SJSA1 (cell line): ENCODE data around the gene C4BPA. TPM values are rescaled to one million over a fixed set of nuclear protein-coding genes. Genes with fewer than 3 reads are reported as not detected.

Experiments
- DNase-seq, 2 experiments: peaks; one replicate each; pipeline ENCODE4 v3.0.0-alpha.2; 2015 to 2020; ENCODE audit warnings: low spot score in 2 of 2, low read depth in 1 of 2
- H3K27ac ChIP-seq: fragments of 250-450 bp; sonication (Bioruptor Pico); 2 replicates; pipeline ENCODE4 v1.5.1; 2020; ENCODE audit warnings: mild to moderate bottlenecking, moderate library complexity
- H3K27me3 ChIP-seq: fragments of 250-450 bp; sonication (Bioruptor Pico); replicated peaks from 2 replicates; pipeline ENCODE4 v1.5.1; 2020; ENCODE audit warnings: mild to moderate bottlenecking, moderate library complexity
- H3K36me3 ChIP-seq: fragments of 250-450 bp; sonication (Bioruptor Pico); 2 replicates; pipeline ENCODE4 v1.5.1; 2020; ENCODE audit warnings: mild to moderate bottlenecking
- H3K4me1 ChIP-seq: fragments of 250-450 bp; sonication (Bioruptor Pico); replicated peaks from 2 replicates; pipeline ENCODE4 v1.6.1; 2021; ENCODE audit warnings: mild to moderate bottlenecking
- H3K4me3 ChIP-seq: fragments of 250-450 bp; sonication (Bioruptor Pico); 2 replicates; pipeline ENCODE4 v1.5.1; 2020; ENCODE audit warnings: mild to moderate bottlenecking
- H3K9me3 ChIP-seq: fragments of 250-450 bp; sonication (Bioruptor Pico); replicated peaks from 2 replicates; pipeline ENCODE4 v1.5.1; 2020; ENCODE audit warnings: mild to moderate bottlenecking
- total RNA-seq: library from RNA; depleted of rRNA; stranded (reverse); fragments of >200 nt; shearing (Covaris generic); gene quantifications from 2 replicates; pipeline ENCODE4 v1.2.3, GENCODE V29; 2014; rRNA removed

The C4BPA gene
- not detected in 2 replicates for total RNA-seq

DNA sequence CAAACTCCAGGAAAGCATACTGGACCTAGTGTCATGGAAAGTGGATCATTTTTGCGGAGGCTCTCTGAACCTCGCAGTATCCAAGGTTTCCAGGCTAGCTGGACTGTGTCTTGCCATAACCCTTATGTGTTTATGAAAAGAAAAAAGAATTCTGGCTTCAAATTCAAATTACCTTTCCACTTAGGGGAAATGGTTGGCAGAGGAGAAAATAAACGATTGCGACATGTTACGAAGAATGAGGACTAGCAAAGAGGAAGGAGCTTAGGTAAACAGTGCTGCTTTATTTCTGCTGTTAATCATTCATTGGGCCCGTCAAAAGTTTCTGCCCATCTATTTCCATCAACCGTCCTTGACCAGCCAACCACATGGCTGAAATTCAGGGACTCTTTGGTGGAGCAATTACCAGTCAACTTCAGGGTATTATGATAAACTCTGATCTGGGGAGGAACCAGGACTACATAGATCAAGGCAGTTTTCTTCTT is at the start of gene C4BPA:
TSS of gene C4BPA (plus strand) at position 342 of the 482 bp plus-strand sequence. CDS start 8,793 bp downstream, outside the sequence.
- Histone ChIP-seq H3K4me1 (no peaks in the 10 kb centered on the region), H3K27ac (no peak within 1 kb of the TSS), H3K9me3 (no peaks in the 10 kb centered on the region), H3K4me3 (no peak within 1 kb of the TSS), H3K27me3 (peaks cover 10% of the 10 kb centered on the region; the same call in 1 of the 2 replicates), H3K36me3 (no peaks in the 10 kb centered on the region)
- no peak for DNase-seq

DNA sequence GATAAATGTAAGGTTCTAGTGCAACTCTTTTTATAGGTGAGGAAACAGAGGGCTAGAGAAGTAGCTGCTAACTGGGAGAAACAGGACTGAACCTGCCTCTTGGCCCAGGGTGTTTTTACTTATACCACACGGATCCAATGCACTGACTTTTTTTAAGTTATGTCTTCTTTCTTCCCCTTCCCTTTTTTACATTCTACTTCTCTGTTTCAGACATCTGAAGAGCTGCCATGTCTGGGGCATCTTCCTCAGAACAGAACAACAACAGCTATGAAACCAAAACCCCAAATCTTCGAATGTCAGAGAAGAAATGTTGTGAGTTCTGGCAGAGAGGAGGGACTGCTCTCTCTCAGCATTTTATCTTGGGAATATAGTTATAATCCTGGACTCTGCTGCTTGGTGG is 49.5 kb upstream of the C4BPA start:
- Histone ChIP-seq H3K4me1 (peaks cover 17% of the 10 kb centered on the region), H3K9me3 (no peaks in the 10 kb centered on the region), H3K27me3 (no peaks in the 10 kb centered on the region), H3K27ac (no peak overlapping the region), H3K4me3 (no peak overlapping the region), H3K36me3 (peaks cover 6% of the 10 kb centered on the region)
- no peak for DNase-seq

DNA sequence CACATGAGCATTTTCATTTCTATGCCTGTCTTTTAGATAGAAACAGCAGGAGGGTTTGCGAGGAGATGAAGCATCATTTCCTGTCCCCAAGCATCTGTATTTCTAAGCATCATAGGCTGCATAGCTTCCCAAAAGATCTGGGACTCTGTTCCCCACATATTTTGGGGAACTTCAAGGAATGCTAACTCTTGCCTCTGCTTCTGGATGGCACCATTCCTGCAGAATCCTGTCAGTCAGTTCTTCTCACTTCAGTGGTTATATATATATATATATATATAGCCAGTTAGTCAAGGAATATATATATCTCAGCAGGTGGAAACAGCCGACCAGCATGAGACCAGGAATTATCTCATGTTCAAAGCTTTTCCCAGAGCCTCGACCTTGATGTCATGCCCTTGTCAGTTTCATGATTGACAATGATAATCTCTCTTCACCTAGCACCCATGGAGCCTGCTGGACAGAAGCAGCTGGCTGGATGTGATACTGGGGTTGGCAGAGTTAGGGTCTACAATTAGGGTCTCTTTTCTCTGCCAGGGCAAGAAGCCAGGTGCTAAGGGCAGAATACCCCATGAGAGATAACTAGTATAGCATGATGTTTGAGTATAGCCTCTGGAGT is 48.5 kb upstream of the C4BPA start:
- H3K27me3 ChIP-seq = no peaks in the 10 kb centered on the region
- H3K9me3 ChIP-seq = no peaks in the 10 kb centered on the region
- H3K4me1 ChIP-seq = peaks cover 16% of the 10 kb centered on the region
- peaks cover 3% of the 10 kb centered on the region for H3K36me3 ChIP-seq
- H3K27ac ChIP-seq = no peak overlapping the region
- no peak overlapping the region for H3K4me3 ChIP-seq
- no peak for DNase-seq

DNA sequence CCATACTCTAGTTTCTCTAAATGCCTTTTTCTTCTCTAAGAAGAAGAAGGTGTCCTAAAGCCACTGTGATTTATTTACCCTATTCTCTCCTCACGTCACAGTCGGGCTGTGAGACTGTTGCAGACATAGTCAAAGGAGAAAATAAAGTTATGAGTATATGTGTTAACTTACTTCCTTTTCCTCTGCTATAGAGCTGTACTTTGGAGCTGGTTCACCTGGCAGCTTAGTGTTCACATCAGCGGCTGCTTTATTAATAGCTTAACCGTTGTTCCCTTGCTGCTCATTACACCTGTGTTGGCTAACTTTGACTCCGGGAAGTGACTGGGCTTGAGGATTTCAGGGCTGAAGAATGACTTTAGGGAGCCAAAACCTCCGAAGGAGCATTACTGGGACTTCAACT is 47.4 kb upstream of the C4BPA start:
- Histone ChIP-seq H3K4me3 (no peak overlapping the region), H3K27me3 (no peaks in the 10 kb centered on the region), H3K36me3 (no peaks in the 10 kb centered on the region), H3K9me3 (no peaks in the 10 kb centered on the region), H3K27ac (no peak overlapping the region), H3K4me1 (peaks cover 8% of the 10 kb centered on the region)
- DNase-seq = no peak

DNA sequence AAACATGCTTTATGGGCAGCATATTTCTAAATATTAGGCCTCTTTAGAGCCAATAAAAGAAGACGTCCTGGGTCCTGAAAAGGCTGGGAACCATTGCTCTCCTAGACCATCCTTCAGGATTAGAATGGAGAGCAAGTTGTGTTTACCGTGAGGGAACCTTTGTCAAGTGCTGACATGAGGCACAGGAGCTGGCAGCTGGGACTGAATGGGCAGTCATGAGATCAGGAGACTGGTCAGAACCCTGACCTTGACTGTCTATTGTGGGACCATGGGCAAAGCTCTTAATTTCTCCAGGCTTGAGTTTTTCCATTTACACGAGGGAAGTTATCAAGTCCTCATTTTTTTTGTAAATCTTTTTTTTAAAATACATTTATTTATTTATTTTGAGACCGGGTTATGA is 45.8 kb upstream of the C4BPA start:
- DNase-seq = no peak
- Histone ChIP-seq H3K4me3 (no peak overlapping the region), H3K36me3 (peaks cover 4% of the 10 kb centered on the region; the same call in 1 of the 2 replicates), H3K9me3 (no peaks in the 10 kb centered on the region), H3K27ac (no peak overlapping the region), H3K27me3 (no peaks in the 10 kb centered on the region), H3K4me1 (no peaks in the 10 kb centered on the region)

DNA sequence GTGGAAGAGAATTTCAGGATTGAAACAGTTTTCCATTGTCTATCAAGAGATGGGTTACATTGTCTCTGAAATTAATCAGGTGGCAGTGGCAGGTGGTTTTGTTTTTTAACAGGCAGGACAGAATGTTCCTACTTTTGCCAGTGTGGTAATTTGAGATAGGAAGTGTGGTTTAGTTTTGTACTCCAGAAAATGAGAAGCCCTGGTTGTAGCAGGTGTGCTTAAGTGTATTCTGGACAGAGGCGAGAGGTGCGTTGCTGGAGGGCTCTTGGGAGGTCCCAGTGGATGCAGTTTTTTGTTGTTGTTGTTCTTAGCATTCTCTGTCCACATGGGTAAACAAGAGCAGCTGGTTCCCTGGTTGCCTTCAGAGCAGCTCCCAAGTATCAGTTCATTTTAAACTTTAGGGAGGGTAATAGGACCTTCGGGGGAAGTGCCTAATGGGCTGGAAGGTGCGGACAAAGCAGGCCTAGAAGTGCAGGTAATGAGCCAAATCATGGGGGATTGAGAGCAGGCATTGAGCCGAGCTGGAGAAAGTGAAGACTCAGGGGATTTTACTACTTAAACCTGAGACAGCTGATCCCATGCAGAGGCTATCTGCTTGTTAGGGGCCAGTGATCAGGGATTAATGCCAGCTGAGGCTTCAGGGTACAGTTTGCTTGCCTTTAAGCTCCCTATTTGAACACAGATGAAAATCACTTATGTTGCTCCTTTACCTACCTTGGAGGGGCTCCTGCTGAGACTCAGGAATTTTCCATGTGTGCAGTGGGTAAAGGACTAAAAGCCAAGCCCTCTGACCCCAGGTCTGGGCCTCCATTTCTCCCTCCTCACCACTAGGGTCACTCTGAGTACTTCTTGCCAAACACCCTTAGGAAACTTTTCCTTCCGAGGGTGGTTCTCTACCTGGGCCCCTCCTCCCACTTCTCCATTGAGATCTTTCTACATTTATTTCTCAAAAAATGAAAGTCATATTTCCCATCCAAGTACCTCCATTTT is 44.9 kb upstream of the C4BPA start:
- no peaks in the 10 kb centered on the region for H3K4me1 ChIP-seq
- peaks cover 4% of the 10 kb centered on the region; the same call in 1 of the 2 replicates for H3K36me3 ChIP-seq
- no peak for DNase-seq
- H3K9me3 ChIP-seq = no peaks in the 10 kb centered on the region
- no peak overlapping the region for H3K27ac ChIP-seq
- H3K27me3 ChIP-seq = no peaks in the 10 kb centered on the region
- H3K4me3 ChIP-seq = no peak overlapping the region

DNA sequence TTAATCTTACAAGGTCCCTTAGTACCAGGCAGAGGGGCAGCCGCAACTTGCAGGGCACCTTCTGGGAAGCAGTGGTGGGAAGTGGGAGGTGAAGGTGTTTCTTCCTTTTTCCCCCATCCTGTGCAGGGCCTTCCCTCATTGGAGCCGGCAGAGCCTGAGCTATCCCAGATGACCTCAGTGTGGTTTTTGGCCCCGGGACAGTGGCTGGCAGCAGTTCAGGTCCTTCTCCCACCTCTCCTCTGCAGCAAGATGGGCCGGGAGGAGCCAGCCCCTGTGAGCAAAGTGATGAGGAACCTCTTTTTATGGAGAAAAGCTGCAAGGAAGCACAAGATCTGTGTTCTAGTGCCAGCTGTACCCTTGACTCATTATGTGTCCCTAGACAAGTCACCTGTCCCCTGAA is 44.2 kb upstream of the C4BPA start:
- H3K4me1 ChIP-seq = no peaks in the 10 kb centered on the region
- peaks cover 4% of the 10 kb centered on the region; the same call in 1 of the 2 replicates for H3K36me3 ChIP-seq
- H3K4me3 ChIP-seq = no peak overlapping the region
- no peaks in the 10 kb centered on the region for H3K27me3 ChIP-seq
- H3K9me3 ChIP-seq = no peaks in the 10 kb centered on the region
- H3K27ac ChIP-seq = no peak overlapping the region
- no peak for DNase-seq

DNA sequence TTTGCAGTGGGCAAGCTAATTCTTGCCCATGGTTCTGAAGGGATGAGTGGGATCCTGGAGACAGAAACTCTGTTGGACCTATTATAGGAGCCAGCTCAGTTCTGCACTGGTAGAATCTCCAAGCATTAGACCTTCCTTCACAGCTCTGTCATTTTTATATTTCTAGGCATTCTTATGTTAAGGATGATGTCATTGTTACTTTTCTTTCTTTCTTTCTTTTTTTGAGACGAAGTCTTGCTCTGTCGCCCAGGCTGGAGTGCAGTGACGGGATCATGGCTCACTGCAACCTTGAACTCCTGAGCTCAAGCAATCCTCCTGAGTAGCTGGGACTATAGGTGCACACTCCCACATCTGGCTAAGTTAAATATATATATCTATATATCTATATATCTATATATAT is 43.4 kb upstream of the C4BPA start:
- H3K4me3 ChIP-seq = no peak overlapping the region
- no peak overlapping the region for H3K27ac ChIP-seq
- H3K9me3 ChIP-seq = no peaks in the 10 kb centered on the region
- no peaks in the 10 kb centered on the region for H3K4me1 ChIP-seq
- H3K36me3 ChIP-seq = peaks cover 4% of the 10 kb centered on the region; the same call in 1 of the 2 replicates
- DNase-seq = no peak
- H3K27me3 ChIP-seq = no peaks in the 10 kb centered on the region

DNA sequence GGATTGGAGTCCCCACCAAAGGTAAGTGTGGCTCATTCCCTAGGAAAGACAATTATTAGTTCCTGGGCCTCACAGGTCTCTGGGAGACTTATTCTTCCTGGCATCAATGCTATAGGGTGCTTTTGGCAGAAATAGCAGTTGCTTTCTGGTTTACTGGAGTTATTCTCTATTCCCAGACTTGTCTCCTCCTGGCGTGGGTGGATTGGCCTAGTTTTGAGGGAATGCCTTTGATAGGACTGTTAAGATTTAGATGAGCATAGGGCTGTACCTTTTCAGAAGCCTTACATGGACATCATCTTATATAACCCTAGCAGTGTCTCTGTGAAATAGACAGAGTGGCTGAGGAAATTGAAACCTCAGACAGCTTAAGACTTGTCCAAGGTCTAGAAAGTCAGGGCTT is 42.0 kb upstream of the C4BPA start:
- Histone ChIP-seq H3K27me3 (no peaks in the 10 kb centered on the region), H3K27ac (no peak overlapping the region), H3K9me3 (no peaks in the 10 kb centered on the region), H3K36me3 (peaks cover 4% of the 10 kb centered on the region; the same call in 1 of the 2 replicates), H3K4me3 (no peak overlapping the region), H3K4me1 (no peaks in the 10 kb centered on the region)
- no peak for DNase-seq

DNA sequence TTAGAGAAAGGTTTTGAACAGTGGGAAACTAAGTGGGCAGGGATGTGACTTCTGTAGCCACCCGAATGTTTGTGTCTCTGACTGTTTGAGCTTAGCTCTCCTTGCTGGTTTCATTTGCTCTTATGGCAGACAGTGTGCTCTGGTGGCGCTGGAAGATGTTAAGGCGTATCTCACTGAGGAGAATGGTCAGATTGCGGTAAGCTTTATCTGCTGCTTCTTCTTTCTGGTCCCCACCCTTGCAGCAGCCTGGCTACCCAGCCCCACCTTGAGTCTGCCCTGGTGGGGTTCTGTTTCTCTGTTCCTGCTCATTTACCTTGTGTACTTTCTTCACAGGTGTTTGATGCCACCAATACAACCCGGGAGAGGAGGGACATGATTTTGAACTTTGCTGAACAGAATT is 41.0 kb upstream of the C4BPA start:
- Histone ChIP-seq H3K9me3 (no peaks in the 10 kb centered on the region), H3K4me3 (no peak overlapping the region), H3K36me3 (peaks cover 4% of the 10 kb centered on the region; the same call in 1 of the 2 replicates), H3K27ac (no peak overlapping the region), H3K4me1 (no peaks in the 10 kb centered on the region), H3K27me3 (no peaks in the 10 kb centered on the region)
- DNase-seq = no peak

DNA sequence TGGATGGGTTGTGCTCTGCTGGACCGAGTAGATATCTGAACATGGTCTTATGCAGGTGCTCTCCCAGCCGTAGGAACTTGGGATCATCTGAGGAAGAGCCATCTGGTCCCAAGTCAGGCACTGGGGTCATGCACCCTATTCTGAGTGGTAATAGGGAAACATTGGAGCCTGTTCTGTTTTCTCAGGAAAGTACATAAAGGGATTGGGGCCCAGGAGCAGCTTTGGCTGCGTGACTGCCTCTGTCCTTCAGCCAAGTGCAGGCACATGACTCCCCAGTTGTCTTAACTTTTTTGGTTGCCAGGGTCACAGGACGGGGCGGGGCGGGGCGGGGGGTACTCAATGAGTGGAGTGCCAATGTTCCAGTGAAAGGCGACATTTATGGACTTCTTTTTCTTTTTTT is 39.5 kb upstream of the C4BPA start:
- peaks cover 4% of the 10 kb centered on the region; the same call in 1 of the 2 replicates for H3K36me3 ChIP-seq
- H3K9me3 ChIP-seq = no peaks in the 10 kb centered on the region
- H3K27me3 ChIP-seq = no peaks in the 10 kb centered on the region
- no peak for DNase-seq
- H3K4me3 ChIP-seq = no peak overlapping the region
- H3K4me1 ChIP-seq = no peaks in the 10 kb centered on the region
- H3K27ac ChIP-seq = no peak overlapping the region

DNA sequence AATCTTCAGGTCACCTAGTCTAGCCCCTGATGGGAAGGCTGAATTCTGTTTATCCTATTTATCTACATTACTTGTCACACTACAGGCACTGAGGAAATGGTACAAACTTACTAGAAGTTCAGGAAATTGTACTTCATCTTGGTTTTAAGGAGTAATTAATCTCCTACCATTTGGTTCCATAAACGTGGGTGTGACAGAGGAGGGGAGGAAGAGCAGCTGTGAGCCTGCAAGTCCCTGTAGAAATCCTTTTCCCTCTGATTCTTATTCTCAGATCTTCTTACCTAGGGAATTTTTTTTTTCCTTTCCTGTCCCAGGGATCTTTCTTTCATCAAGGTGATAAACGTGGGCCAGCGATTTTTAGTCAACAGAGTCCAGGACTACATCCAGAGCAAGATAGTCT is 36.8 kb upstream of the C4BPA start:
- Histone ChIP-seq H3K4me1 (no peaks in the 10 kb centered on the region), H3K9me3 (no peaks in the 10 kb centered on the region), H3K36me3 (peaks cover 2% of the 10 kb centered on the region), H3K4me3 (no peak overlapping the region), H3K27ac (no peak overlapping the region), H3K27me3 (no peaks in the 10 kb centered on the region)
- no peak for DNase-seq

DNA sequence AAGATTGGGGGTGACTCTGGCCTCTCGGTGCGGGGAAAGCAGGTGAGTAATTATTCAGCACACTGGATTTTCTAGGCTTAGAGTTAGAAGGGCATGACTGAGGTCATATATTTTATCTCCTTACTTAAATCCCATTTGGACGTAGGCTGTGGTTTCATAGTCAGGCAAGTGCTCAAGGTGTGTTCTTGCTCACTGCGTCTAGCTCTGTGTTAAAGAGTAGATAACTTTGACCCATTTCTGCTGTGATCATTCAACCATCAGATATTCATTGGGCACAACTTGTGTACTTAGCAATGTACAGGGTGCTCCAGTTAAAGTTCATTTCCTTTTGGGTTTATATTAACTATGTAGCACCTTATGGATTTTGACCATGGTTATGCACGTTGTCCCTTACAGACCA is 36.4 kb upstream of the C4BPA start:
- Histone ChIP-seq H3K27me3 (no peaks in the 10 kb centered on the region), H3K9me3 (no peaks in the 10 kb centered on the region), H3K4me1 (no peaks in the 10 kb centered on the region), H3K4me3 (no peak overlapping the region), H3K36me3 (no peaks in the 10 kb centered on the region; the same call in none of the 2 replicates), H3K27ac (no peak overlapping the region)
- DNase-seq = no peak

DNA sequence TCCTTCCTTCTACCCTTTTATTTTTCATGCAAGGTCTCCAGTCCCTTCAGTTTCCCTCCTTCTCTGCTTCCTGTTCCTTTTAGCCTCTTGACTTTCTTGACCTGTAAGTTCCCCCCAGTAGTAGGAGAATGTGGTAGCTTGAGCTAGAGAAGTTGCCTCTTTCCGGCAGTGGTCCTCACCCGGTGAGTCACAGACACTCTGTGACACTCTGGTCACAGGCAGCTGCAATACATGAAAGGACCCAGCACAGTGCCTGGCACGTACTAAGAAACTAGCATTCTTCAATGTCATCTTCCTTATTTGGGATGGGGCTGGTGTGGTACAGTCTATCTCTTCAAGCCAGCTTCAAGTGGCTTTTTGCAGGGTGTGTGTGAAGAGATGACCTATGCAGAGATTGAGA is 35.0 kb upstream of the C4BPA start:
- Histone ChIP-seq H3K4me3 (no peak overlapping the region), H3K9me3 (no peaks in the 10 kb centered on the region), H3K36me3 (no peaks in the 10 kb centered on the region; the same call in 1 of the 2 replicates), H3K27ac (no peak overlapping the region), H3K4me1 (no peaks in the 10 kb centered on the region), H3K27me3 (no peaks in the 10 kb centered on the region)
- DNase-seq = no peak
